ENCODE data around the gene ZIC2. TPM values are rescaled to one million over a fixed set of nuclear protein-coding genes. Genes with fewer than 3 reads are reported as not detected.
"Not testable (repeated sequence)": the region's sequence is repeated elsewhere in the genome, so short reads cannot be mapped to it uniquely, and the experiment has no call there.

ZIC2 gene
- total RNA-seq, 1 donor from 2014 or later = not detected

- DNase-seq (ENCODE audit: low spot score) (no peak), ATAC-seq (no peak)
- intact Hi-C loops (cut with DNase I) = no loop called here
Measured at GRCh38 chr13:99993660-99994637, 12.4 kb downstream of the ZIC2 start.

DNA sequence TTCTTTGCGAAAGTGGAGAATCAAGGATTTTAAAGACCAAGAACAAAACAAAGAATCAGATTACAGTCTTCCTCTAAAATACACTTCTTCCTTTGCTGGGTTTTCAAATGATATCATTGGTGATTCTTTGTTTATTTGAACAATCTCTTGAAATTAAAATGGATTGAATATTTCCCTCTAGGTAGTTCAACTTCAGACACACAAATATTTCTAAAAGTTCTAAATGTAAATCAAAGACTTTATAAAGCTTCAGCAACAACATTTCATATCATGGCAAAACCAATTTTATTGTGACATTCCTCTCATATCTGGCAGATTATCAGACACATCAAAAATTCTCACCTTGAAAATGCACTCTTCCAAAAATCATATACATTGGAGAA lies 13.0 kb downstream of the ZIC2 start:
- DNase-seq (ENCODE audit: low spot score) (no peak), ATAC-seq (no peak)
- intact Hi-C loops (cut with DNase I) = no loop called here

DNA sequence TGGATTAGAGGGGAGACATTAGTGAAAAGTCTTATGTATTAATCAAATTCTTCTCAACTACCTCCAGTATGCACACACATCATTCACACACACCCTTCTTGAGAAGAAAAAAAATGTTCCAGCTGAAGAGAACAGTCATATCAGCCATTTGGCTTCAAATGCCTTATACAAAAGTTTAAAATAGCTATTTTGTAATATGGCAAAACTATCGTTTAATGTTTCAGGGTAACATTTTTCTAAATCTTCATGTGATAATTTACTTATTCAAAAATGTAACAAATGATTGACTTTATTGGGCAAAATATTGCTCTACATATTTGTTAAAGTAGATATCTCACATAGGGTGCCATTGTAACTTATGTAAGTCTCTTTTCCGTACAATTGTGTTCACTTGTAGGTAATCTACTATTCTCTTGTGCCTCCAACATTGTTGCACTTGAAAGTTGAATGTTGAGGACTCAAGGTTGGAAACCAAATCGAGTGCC lies 13.6 kb downstream of the ZIC2 start:
- no peak for ATAC-seq
- intact Hi-C loops (cut with DNase I) = no loop called here

GRCh38 chr13:99995589-99996380 lies 14.2 kb downstream of the ZIC2 start:
- no peak for ATAC-seq
- no peak for DNase-seq (ENCODE audit: low spot score)
- intact Hi-C loops (cut with DNase I) = no loop called here

More for the DNA sequence above, 13.6 kb downstream of the ZIC2 start:
- DNase-seq (ENCODE audit: low spot score) = no peak

GRCh38 chr13:99996381-99996973 lies 14.9 kb downstream of the ZIC2 start:
- ATAC-seq (no peak), DNase-seq (ENCODE audit: low spot score) (no peak)
- intact Hi-C loops (cut with DNase I) = no loop called here

DNA sequence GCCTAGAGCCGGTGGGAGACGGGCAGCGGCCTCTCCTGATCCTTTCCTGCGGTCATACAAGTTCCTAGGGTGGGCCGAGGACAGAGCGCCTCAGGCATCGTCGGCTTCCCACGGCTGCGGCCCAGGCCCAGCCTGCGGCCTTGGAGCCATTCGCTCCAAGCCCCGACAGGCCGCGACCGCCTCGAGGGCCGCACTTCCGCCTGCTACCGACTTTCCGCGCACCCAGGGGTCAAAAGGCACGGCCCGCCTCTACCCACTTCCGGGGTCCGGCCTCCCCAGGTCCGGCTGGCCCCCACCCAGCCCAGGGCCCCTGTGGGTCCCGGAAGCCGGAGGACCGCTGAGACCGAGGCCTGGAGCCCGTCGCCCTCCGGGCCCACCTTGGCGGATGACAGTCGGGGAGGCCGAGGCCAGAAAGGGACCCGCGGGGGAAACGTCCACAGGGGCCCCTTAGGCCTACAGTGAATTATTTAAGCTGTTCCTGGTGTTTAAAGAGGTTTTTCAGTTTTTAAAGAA lies 16.2 kb downstream of the ZIC2 start:
- DNase-seq (ENCODE audit: low spot score) (no peak), ATAC-seq (no peak)
- intact Hi-C loops (cut with DNase I) = no loop called here

DNA sequence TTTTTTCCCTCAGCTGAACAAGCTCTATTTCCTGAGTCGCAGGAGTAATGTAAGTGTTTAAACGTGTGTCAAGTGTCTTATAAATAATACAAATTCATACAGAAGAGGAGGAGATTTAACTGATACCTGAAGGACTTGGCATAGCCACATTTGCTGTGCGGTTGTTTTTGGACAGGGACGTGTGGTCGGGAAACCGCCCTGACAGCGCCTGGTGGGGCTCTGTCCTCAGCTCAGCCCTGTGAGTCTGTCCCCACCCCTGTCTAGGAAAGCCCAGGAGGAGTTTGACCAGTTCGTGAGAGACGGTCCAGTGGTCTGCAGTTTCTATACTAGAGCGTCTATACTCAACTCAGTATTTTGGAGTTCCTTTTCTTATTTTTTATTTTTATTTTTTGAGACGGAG lies 16.7 kb downstream of the ZIC2 start:
- intact Hi-C loops (cut with DNase I) = no loop called here
- ATAC-seq (no peak), DNase-seq (ENCODE audit: low spot score) (no peak)

GRCh38 chr13:100014621-100015020 lies 33.0 kb downstream of the ZIC2 start:
- intact Hi-C loops (cut with DNase I) = no loop called here
- DNase-seq (ENCODE audit: low spot score) (no peak), ATAC-seq (no peak)

- no peak for ATAC-seq
Measured at GRCh38 chr13:100019780-100020356, 38.3 kb downstream of the ZIC2 start.

GRCh38 chr13:100022798-100023197 lies 41.2 kb downstream of the ZIC2 start:
- intact Hi-C loops (cut with DNase I) = no loop called here
- ATAC-seq = no peak
- DNase-seq (ENCODE audit: low spot score) = no peak

More at GRCh38 chr13:100019780-100020356, 38.3 kb downstream of the ZIC2 start:
- intact Hi-C loops (cut with DNase I) = no loop called here
- no peak for DNase-seq (ENCODE audit: low spot score)

GRCh38 chr13:100024023-100024422 lies 42.4 kb downstream of the ZIC2 start:
- intact Hi-C loops (cut with DNase I) = no loop called here
- DNase-seq (ENCODE audit: low spot score) = no peak
- no peak for ATAC-seq

DNA sequence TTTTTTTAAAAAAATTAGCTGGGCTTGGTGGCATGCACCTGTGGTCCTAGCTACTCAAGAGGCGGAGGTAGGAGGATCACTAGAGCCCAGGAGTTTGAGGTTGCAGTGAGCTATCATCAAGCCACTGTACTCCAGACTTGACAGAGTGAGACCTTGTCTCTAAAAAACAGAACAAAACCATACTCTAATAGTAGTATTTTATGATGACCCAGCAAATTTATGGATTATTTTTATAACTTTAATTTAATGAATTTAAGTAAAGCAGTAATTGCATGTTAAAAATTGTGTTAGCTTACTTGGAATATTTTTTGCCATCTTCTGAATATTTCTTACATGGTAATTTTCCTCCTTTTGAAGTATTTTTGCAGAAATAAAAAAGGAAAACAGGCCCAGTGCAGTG lies 48.3 kb downstream of the ZIC2 start:
- no peak for DNase-seq (ENCODE audit: low spot score)
- no peak for ATAC-seq
- intact Hi-C loops (cut with DNase I) = no loop called here

- DNase-seq (ENCODE audit: low spot score); intact Hi-C loops (cut with DNase I); ATAC-seq: not testable (repeated sequence)
Measured at GRCh38 chr13:100032642-100033041, 51.1 kb downstream of the ZIC2 start.

DNA sequence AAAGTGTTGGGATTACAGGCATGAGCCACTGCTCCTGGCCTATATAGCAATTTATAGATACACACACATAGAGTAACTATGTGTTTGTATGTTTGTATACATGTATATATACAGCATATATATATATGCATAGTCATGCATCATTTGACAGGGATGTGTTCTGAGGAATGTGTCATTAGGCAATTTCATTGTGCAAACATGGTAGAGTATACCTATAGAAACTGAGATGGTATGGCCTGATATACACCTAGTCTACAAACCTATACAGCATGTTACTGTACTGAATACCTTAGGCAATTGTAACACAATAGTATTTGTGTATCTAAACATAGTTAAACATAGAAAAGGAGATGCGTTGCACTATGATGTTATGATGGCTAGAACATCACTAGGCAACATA lies 54.4 kb downstream of the ZIC2 start:
- intact Hi-C loops (cut with DNase I) = no loop called here
- no peak for ATAC-seq

More for the DNA sequence above, 54.4 kb downstream of the ZIC2 start:
- no peak for DNase-seq (ENCODE audit: low spot score)

Other genes with a start within 250 kb of the ZIC2 start
- gene ZIC5, start 10.0 kb upstream of the ZIC2 start, total RNA-seq = not detected
- gene PCCA, start 107.3 kb downstream of the ZIC2 start, total RNA-seq = 34.8 TPM

All from sciatic nerve (tissue), 2 donors.